Left kidney (tissue), 2 donors: ENCODE data around the gene TYRP1. TPM values are rescaled to one million over a fixed set of nuclear protein-coding genes. Genes with fewer than 3 reads are reported as not detected.

Source experiments
- DNase-seq: peaks from one replicate; pipeline ENCODE4 v3.0.0-alpha.2; 2013
- polyA plus RNA-seq: library from polyadenylated mRNA; unstranded; fragments of 120-200 nt; gene quantifications from one replicate; pipeline ENCODE4 v1.2.1, GENCODE V29; 2013; ENCODE audit not compliant: insufficient read length

The TYRP1 gene
- polyA plus RNA-seq, 1 donor: 1.4 TPM

DNA sequence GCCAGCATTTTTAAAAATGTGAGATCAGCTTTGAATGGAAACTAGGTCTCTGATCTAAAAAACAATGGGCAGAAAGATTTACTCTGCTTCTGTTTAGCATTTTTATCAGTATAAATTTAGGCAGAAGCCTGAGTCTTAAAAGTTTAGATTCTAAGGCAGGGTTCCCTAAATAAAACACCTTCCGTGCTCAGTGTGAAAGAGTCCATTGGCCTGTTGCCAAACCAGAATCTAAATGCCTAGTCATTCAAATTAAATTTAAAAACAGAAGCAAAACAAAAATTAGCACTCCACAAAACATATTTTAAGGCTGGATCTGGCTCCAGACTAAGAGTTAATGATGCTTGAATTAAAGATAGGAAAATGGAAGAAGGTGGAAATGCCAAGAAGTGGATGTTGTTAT, 4.5 kb downstream of the TYRP1 start:
- DNase-seq: no peak

DNA sequence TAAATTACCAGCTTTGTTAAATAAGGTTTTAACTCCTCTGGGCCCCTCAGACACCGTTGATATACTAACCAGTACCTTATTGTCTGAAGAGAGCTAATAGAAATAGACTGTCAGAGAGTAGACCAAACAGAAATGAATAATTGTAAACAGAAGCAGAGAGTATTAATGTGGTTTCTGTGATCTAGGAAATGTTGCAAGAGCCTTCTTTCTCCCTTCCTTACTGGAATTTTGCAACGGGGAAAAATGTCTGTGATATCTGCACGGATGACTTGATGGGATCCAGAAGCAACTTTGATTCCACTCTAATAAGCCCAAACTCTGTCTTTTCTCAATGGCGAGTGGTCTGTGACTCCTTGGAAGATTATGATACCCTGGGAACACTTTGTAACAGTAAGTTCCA, 5.1 kb downstream of the TYRP1 start:
- DNase-seq: no peak

DNA sequence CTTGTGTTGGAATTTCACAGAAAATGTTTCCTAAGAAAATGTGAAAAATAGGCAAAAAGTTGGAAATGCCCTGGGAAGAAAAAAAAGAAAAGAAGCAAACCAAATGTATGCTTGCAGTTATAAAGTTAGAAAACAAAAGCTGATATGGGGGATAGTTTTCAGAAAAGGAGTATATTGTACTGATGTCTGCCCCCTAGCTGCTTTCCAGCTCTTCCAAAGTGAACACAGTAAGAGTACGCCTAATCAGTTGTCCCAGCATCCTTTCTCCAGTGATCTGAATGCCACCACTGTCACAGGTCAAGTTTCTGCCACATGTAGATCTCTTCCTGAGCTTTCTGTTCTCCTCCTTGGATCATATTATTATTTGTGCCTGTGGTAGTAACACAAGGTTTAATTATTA, 5.8 kb downstream of the TYRP1 start:
- DNase-seq: no peak

DNA sequence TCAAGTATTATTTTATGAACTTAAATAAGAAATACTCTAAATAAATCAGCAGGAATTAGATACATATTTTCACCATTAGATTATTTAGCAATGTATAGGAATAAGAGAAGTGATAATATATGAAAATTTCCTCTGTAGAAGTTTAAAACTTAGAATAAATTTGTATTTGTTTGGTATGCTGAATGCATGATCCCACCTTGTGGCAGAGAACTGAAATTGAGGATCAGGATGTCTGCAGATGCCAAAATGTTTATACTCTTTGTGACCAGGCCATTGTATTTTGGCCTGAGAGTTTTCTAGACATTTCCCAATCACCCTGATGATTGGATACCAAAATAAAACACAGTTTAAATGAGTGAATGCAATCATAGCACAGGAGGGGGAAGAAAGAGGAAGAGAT, 6.3 kb downstream of the TYRP1 start:
- DNase-seq: no peak

DNA sequence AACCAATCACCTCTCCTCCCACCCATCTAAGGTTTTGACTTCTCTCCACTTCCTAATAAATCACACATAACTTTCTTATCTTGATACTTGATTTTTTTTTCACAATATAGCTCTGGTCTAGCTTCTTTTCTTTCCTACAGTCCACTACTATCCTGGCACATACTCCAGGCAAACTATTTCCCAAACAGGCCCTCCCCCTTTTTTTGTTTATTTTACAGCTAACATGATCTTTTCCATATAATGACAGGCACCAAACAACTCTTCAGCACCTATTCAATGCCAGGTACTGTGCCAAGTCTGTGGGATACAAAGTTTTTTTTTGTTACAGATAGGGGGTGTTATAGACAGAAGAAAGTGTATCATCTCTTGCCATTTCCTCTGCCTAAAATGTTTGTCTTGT, 7.9 kb downstream of the TYRP1 start:
- no peak for DNase-seq

DNA sequence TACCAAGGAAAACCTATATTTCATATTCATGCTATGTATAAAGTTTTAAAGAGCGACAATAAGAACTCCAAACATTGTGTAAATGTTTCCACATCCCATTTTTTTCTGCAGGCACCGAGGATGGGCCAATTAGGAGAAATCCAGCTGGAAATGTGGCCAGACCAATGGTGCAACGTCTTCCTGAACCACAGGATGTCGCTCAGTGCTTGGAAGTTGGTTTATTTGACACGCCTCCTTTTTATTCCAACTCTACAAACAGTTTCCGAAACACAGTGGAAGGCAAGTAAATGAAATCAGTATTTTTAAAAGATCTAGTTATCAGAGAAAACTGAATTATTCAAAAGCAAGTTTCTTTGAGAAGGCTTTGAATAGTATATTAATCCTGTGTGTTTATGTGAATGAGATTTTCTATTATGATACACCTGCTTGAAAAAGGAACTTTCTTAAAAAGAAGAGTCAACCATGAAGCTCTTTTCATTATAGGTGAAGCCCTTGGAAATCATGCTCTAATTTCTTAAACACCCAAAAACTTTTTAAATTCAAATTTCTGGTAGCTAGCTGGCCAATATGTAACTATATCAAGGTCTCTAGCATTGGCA, 9.1 kb downstream of the TYRP1 start:
- peak; percentile 46 for DNase-seq

DNA sequence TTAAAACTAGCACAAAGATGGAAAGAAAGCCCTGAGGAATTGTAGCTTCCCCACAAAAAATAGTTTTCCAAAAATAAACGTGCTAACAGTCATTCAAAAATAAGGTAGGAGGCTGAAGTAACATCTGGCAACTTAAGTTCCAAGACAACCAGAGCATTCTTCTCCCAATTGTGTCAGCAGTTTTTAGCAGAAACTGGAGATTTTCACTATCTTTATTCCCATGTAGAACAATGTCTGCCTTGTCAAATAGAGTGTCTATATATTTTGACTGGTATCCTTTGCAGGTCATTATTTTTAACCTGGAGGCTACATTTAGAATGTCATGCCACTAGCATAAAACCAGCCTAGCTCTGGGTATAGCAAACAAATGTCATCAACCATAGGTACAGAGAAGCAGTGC, 10.8 kb downstream of the TYRP1 start:
- DNase-seq: no peak

DNA sequence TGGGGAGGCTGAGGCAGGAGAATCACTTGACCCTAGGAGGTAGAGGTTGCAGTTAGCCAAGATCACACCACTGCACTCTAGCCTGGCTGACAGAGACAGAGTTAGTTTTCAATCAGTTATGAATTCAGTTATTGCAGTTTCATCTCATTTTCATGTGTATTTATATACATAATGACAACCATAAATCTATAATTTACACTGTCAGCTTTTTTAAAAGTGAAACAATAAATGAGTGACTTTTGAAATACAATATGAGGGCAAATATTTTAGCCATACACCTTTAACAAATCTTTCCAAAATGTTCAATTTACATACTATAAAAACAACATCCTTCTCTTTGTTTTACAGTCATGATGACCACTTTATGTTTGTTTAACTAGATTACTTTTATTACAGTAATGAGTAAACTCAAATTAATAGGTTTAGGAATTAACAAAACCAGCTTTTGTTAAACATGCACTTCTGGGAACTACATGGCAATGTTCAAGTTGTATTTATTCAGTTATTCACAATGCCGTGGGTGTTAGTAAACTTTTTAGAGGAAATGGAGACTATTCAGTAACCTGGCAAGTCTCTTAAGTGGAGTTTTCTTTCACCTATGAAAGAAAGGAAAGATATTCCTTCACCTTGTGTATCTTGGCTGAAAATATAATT, 12.7 kb downstream of the TYRP1 start:
- DNase-seq: no peak

DNA sequence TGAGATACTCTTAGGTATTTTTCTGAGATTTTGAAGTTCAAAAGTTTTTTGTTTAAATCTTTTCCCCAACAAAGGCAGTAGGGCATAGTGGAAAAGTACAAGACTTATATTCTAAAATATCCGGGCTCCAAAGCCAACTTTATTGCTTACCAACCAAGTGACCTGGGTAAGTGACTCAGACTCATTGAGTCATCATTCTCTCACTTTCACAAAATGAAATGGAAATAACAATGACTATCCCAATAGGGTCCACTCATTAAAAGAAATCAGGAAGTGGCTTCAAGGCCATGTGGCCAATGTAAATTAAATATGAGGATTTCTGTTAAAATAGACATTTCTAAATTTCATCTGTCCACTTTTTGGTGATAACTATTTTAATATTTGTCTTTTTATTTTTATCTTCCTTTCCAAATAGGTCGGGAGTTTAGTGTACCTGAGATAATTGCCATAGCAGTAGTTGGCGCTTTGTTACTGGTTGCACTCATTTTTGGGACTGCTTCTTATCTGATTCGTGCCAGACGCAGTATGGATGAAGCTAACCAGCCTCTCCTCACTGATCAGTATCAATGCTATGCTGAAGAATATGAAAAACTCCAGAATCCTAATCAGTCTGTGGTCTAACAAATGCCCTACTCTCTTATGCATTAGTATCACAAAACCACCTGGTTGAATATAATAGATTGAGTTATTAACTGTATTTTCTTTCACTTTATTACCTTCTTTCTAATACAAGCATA, 15.5 kb downstream of the TYRP1 start:
- no peak for DNase-seq

DNA sequence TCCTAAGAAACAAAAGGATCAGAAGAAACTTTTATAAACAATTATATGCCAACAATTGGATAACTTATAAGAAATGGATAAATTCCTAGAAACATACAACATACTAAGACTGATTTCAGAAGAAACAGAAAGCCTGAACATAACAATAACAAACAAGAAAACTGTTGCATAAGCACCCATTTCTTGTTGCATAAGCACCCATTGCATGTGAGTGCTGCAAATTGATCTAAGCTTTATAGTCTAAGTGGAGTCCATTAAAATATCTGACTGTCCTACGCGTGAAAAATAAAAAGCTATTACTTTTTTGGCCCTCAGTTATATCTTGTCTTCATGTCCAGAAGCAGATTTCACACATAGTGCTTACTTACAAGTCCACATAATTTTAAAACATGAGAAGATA, 19.3 kb downstream of the TYRP1 start:
- no peak for DNase-seq

DNA sequence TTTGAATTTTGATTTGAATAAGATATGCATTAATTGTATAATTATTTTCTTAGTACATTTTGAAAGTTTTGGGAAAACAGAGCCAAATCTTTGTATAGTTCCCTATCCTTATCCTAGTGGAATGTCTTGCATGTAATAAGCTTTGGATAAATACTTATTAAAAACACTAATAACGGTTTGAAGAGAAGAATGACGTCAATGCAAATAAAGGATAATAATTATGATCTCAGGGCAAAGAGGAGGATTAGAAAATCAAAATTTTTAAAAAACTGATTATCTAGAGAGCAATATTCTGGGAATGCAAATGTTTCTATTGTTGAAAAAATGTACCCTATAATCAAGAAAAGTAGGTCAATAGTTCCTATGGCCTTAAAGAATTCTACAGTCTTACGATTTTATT, 22.1 kb downstream of the TYRP1 start:
- DNase-seq: no peak

DNA sequence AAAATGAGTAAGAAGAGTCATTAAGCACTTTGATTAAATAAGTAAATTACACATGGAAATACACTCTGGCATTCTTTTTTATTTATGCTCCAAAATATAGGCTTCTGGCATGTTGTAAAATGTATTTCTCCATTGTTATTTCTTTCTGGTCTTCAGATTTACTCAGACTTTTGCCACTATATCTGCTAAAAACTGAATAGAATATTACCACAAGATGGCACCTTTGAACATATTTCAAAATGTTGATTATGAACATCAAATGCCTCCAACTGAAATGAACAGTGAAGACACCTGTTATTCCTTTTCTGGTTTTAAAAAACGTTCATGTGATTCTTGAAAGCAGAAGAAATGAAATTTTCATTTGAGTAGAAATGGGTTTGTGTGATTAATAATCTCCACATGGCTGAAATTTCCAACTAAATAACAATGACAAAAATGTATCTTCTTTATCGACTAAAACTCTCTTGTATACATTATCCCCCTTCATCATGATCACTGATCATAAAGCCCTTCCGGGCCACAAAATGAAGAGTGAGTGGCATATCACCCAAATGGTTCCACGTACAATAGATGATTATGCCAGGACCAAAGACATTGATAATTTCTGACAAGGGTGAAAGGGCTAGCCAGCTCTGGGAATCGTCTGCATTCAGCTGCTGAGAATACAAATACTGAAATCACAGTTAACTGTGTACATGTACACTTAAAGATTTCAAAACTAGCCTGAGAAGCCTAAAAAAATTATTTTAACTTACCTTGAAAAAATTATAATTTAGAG, 23.8 kb downstream of the TYRP1 start:
- DNase-seq: no peak

DNA sequence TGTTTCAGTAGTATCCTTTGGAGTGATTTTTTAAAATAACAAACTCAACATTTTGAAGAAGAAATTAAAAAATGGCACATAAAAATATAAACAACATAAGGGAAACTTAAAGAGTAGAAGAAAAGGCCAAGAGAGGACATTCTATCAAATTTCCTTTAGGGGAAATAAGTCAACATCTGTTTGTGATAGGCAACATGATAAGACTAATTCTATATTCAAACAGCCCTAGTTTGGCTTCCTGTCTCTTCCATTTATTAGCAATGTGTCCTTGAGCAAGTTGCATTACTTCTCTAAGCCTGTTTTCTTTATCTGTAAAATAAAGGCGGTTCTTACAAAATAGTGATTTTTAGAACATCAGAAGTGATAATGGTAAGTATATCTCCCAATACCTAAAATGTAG, 24.7 kb downstream of the TYRP1 start:
- no peak for DNase-seq

DNA sequence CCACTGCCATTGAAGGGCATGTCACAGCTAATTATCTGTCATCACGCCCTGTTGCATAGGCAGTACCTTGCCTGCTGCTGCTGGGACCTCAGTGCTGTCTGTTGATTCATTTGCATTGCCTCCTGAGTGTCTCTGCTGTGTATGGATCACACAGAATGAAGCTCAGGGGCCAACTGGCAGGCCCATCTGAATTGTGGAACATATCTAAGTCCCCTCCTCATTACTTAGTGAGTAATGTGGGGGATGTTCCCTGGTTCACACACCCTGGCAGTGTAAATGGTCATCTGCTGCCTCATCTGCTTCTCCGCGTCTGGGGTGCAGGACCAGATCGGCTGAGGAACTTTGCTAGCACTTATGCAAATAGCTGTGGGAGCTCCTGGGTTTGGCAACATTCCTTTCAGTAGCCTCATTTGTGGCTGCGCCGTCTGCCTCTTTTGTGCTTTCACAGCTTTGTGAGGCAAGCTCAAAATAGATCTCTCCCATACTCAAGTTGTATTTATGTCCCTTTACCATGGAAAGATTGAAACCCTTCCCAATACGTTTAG, 25.4 kb downstream of the TYRP1 start:
- DNase-seq: no peak

DNA sequence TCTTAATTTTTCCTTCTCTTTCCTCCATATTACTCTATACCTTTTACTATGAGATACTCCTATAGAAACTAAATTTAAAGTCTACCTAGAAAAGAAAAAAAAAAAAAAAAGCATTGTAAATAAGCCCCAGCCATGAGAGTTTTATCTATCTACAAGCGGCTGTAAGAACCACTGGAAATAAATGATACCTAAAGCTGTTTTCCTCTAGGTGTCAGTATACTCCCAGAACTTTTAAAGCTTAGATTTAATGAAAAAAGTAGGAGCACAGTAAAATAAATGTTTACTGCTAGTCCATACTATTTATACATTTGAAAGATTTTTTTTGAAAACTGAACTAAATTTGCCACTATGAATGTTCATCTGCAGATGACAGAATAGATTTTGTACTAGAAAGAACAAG, 26.2 kb downstream of the TYRP1 start:
- DNase-seq: peak; percentile 55

DNA sequence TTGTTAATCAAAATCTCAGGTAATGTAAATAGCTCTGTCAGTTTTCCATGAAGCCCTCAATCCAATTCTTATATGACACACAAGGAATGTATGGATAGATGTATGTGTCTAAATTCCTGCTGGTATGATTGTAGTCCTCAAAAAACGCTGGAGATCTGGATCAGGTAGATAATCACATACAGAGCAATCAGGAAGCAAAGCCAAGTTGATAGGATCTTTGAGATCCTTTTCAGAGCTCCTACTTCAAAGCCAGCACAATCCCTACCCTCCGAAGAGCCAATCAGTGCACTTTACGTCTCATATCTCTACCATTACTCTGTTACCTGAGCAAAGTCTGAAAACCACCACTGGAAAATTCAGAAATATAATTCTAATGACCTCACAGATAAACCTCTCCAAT, 27.4 kb downstream of the TYRP1 start:
- no peak for DNase-seq

DNA sequence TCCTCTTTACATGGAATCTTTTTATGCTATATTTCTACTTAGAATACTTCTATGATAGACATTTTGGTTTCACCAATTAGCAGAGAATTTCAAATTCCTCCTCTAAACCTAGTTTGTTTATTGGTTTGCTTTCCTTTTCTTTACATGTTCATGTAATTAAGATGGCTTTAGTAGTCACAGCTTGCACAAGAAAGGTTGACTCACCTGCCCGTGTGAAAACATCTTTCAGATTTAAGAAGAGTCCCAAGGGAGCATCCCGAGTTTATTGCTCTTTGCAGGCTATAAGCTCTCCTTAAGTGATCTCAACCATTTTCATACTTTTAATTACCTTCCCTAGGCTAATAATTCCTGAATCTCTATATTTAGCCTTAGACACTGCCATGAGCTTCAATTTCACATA, 28.9 kb downstream of the TYRP1 start:
- DNase-seq: no peak

DNA sequence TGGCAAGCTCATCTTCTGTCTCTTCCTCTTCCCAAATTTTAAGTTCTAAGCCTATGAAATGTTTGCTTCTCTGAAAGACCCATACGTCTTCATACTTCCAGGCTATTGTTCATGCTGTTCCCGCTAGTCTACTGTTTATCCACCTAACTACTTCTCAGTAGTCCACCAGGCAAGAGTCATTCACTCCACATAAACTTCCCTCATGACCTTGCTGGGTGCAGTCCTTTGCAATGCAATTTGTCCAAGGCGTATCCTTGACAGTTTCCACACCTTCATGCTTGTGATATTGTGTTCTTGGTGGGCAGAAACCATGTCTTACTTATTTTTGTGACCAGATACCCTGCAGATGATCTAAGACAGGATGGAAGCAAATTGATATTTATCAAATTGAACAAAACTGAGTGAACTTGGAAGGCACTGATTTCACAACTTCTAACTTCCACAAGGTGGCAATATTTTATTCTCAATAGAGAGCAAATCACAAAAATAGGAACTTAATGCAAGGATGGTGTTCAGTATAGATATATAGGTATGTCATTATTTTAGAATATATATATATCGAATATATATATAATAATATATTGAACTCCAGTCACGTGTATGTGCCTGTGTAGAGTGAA, 30.3 kb downstream of the TYRP1 start:
- DNase-seq: no peak

DNA sequence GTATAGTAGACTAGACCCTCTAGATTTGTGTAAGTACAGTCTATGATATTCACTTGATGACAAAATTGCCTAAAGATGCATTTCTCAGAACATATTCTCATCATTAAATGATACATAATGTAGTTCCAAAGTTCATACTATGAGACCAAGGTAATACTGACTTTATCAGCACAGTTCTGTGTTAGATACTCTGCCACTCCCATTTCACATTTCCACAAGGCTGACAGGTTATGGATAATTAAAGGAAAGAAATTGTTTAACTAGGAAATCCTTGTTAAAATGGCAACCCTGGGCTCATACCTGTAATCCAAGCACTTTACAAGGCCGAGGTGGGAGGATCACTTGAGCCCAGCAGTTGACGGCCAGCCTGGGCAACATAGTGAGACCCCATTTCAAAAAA, 33.6 kb downstream of the TYRP1 start:
- no peak for DNase-seq

DNA sequence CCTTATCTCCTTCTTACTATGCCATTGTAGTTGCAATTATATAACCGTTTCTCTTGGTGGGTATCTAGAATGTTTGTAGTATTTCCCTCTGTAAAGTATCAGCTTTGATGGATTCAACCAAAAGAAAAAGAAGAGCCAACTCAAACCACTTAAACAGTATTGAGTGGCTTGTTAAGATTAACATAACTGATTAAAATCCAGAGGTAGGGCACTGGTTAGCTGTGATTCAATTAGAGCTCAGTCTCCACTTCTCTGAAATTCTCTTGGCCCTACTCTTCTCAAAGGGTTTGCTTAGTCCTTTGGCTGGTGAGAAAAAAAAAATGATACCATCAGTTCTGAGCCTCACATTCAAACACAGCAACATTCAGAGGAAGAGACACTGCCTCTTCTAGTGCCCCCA, 37.0 kb downstream of the TYRP1 start:
- no peak for DNase-seq

DNA sequence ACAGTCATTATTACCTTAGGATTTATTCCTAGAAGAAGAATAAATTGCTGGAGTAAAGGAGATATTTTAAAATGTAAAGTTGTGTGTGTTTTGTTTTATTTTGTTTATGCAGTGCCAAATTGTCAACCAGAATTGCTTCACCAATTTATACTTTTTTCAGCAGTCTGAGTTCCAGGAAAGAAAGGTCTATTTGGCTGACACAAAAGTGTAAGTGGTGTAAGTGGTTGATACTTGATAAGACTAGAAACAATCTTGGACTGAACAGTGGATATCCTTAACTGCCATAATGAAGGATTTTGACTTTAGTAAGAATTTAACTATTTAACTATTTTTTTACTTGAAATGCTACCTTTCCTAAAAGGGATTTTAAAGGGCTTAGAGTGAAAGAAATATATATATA, 37.7 kb downstream of the TYRP1 start:
- DNase-seq: no peak

DNA sequence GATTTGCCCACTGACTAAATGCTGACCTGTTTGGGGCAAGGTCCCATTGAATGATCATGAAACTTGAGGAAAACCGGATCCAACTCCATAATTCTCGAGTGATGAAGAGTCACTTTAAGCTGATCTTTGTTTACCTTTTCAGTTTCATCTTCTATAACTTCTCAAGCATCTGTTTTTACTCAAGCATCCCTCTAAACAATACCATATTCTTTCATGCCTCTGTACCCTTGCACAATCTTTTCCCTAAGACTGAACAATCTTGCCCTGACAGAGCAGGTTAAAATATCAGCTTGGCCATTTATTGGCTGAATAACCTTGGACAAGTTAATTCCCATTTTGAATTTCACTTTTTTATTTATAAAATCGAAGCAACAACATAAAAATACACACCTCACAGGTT, 39.8 kb downstream of the TYRP1 start:
- DNase-seq: no peak
